H9 (cell line): Measurements from ENCODE around the gene SRC. TPM values are rescaled to one million over a fixed set of nuclear protein-coding genes. Genes with fewer than 3 reads are reported as not detected.

Experiments
- DNase-seq: peaks from one replicate; pipeline ENCODE4 v3.0.0-alpha.2; 2017
- H2AFZ ChIP-seq: one replicate; pipeline ENCODE4 v1.6.1; 2013; ENCODE audit warnings: mild to moderate bottlenecking, low read length, control low read depth, moderate library complexity
- H2AK5ac ChIP-seq: 2 replicates; pipeline ENCODE4 v1.6.1; 2013; ENCODE audit warnings: low read length, control low read depth, mixed read lengths; ENCODE audit not compliant: insufficient read length
- H2BK120ac ChIP-seq: one replicate; pipeline ENCODE4 v1.6.1; 2013; ENCODE audit warnings: low read depth, mild to moderate bottlenecking, low read length, control low read depth, inconsistent platforms; ENCODE audit not compliant: poor library complexity, severe bottlenecking
- H2BK12ac ChIP-seq: 2 replicates; pipeline ENCODE4 v1.6.1; 2013; ENCODE audit warnings: low read length, control low read depth, mixed read lengths, low read depth; ENCODE audit not compliant: insufficient read length
- H2BK15ac ChIP-seq: 2 replicates; pipeline ENCODE4 v1.6.1; 2013; ENCODE audit warnings: low read depth, low read length, control low read depth
- H2BK20ac ChIP-seq: one replicate; pipeline ENCODE4 v1.6.1; 2013; ENCODE audit warnings: low read depth, mild to moderate bottlenecking, low read length, control low read depth, inconsistent platforms; ENCODE audit not compliant: poor library complexity, severe bottlenecking
- H2BK5ac ChIP-seq: 2 replicates; pipeline ENCODE4 v1.6.1; 2013; ENCODE audit warnings: low read length, control low read depth, mixed read lengths; ENCODE audit not compliant: insufficient read length
- H3K14ac ChIP-seq: 2 replicates; pipeline ENCODE4 v1.6.1; 2013; ENCODE audit warnings: low read length, control low read depth; ENCODE audit not compliant: insufficient read depth
- H3K18ac ChIP-seq: 2 replicates; pipeline ENCODE4 v1.6.1; 2013; ENCODE audit warnings: low read depth, mild to moderate bottlenecking, mixed read lengths, low read length, control low read depth; ENCODE audit not compliant: insufficient read length
- H3K23ac ChIP-seq: 2 replicates; pipeline ENCODE4 v1.6.1; 2013; ENCODE audit warnings: low read length, control low read depth, mixed read lengths, low read depth; ENCODE audit not compliant: insufficient read length
- H3K23me2 ChIP-seq: 2 replicates; pipeline ENCODE4 v1.6.1; 2013; ENCODE audit warnings: low read depth, mild to moderate bottlenecking, mixed read lengths, low read length, control low read depth; ENCODE audit not compliant: insufficient read length, poor library complexity, severe bottlenecking
- H3K27ac ChIP-seq: 2 replicates; pipeline ENCODE4 v1.5.1; 2013; ENCODE audit warnings: low read length, control low read depth, mixed read lengths, low read depth; ENCODE audit not compliant: insufficient read length
- H3K27me3 ChIP-seq: 2 replicates; pipeline ENCODE4 v1.6.1; 2013; ENCODE audit warnings: low read length, control low read depth, inconsistent platforms; ENCODE audit not compliant: insufficient read depth
- H3K4ac ChIP-seq: 2 replicates; pipeline ENCODE4 v1.6.1; 2013; ENCODE audit warnings: low read depth, mild to moderate bottlenecking, control low read depth, inconsistent platforms, low read length, moderate library complexity
- H3K4me1 ChIP-seq: 2 replicates; pipeline ENCODE4 v1.6.1; 2013; ENCODE audit warnings: low read length, control low read depth, inconsistent platforms; ENCODE audit not compliant: insufficient read depth
- H3K4me2 ChIP-seq: 2 replicates; pipeline ENCODE4 v1.6.1; 2013; ENCODE audit warnings: low read length, control low read depth, mixed read lengths; ENCODE audit not compliant: insufficient read length, insufficient read depth
- H3K56ac ChIP-seq: 2 replicates; pipeline ENCODE4 v1.6.1; 2013; ENCODE audit warnings: low read depth, mild to moderate bottlenecking, mixed read lengths, low read length, control low read depth; ENCODE audit not compliant: insufficient read length
- H3K79me1 ChIP-seq: 2 replicates; pipeline ENCODE4 v1.6.1; 2013; ENCODE audit warnings: low read depth, mild to moderate bottlenecking, moderate library complexity, low read length, control low read depth, inconsistent platforms; ENCODE audit not compliant: insufficient read depth, poor library complexity, severe bottlenecking
- H3K79me2 ChIP-seq: 2 replicates; pipeline ENCODE4 v1.6.1; 2013; ENCODE audit warnings: low read length, control low read depth, inconsistent platforms; ENCODE audit not compliant: insufficient read depth
- H3K9ac ChIP-seq: 2 replicates; pipeline ENCODE4 v1.6.1; 2013; ENCODE audit warnings: low read length, control low read depth, mixed read lengths; ENCODE audit not compliant: insufficient read length; ENCODE audit errors: extremely low read depth
- H3K9me3 ChIP-seq: one replicate; pipeline ENCODE4 v1.6.1; 2013; ENCODE audit warnings: low read depth, low read length, inconsistent platforms; ENCODE audit not compliant: control insufficient read depth
- H3T11ph ChIP-seq: one replicate; pipeline ENCODE4 v1.6.1; 2013; ENCODE audit warnings: mild to moderate bottlenecking, low read length, control low read depth, inconsistent platforms
- H4K20me1 ChIP-seq: one replicate; pipeline ENCODE4 v1.6.1; 2013; ENCODE audit not compliant: control insufficient read depth, insufficient read length, insufficient read depth
- H4K5ac ChIP-seq: 2 replicates; pipeline ENCODE4 v1.6.1; 2013; ENCODE audit warnings: low read depth, mild to moderate bottlenecking, mixed read lengths, low read length, control low read depth; ENCODE audit not compliant: insufficient read length
- H4K8ac ChIP-seq: replicated peaks from 2 replicates; pipeline ENCODE4 v1.6.1; 2013; ENCODE audit warnings: low read length, control low read depth, mixed read lengths, low read depth; ENCODE audit not compliant: insufficient read length
- H4K91ac ChIP-seq: 2 replicates; pipeline ENCODE4 v1.6.1; 2013; ENCODE audit warnings: low read depth, mild to moderate bottlenecking, moderate library complexity, mixed read lengths, low read length, control low read depth; ENCODE audit not compliant: insufficient read length
- H3K27ac Mint-ChIP-seq, 3 experiments: 2 replicates in 2 of 3; 3 replicates in 1 of 3; pipeline ENCODE4 v1.8.0; 2020 to 2021; ENCODE audit warnings: mixed read lengths in 3 of 3, mild to moderate bottlenecking in 1 of 3, moderate library complexity in 1 of 3
- H3K27me3 Mint-ChIP-seq: 2 replicates; pipeline ENCODE4 v1.8.0; 2021; ENCODE audit warnings: low read depth, mild to moderate bottlenecking, moderate library complexity, mixed read lengths
- H3K36me3 Mint-ChIP-seq, 3 experiments: 2 replicates in 2 of 3; 3 replicates in 1 of 3; pipeline ENCODE4 v1.8.0; 2020 to 2021; ENCODE audit warnings: low read depth in 3 of 3, mixed read lengths in 3 of 3; ENCODE audit not compliant: insufficient read depth in 1 of 3
- H3K4me1 Mint-ChIP-seq, 2 experiments: 2 replicates each; pipeline ENCODE4 v1.8.0; 2020; ENCODE audit warnings: mixed read lengths in 2 of 2
- H3K4me3 Mint-ChIP-seq, 2 experiments: 2 replicates in 1 of 2; 3 replicates in 1 of 2; pipeline ENCODE4 v1.8.0; 2020 to 2021; ENCODE audit warnings: mild to moderate bottlenecking in 2 of 2, mixed read lengths in 2 of 2, moderate library complexity in 1 of 2
- H3K9me3 Mint-ChIP-seq, 2 experiments: 2 replicates in 1 of 2; 3 replicates in 1 of 2; pipeline ENCODE4 v1.8.0; 2020; ENCODE audit warnings: mild to moderate bottlenecking in 2 of 2, mixed read lengths in 2 of 2, moderate library complexity in 1 of 2
- WGBS: extraction: QIAGEN DNeasy Blood & Tissue Kit; methylation state at CpG from one replicate; pipeline ENCODE4 v1.1.7; 2013; ENCODE audit warnings: missing lambda C conversion rate, low lambda C conversion rate, mixed read lengths; ENCODE audit not compliant: insufficient read length; ENCODE audit errors: extremely low coverage; 5-methylcytosine and 5-hydroxymethylcytosine counted together
- total RNA-seq: library from RNA; stranded (reverse); gene quantifications from 2 replicates; pipeline ENCODE4 v1.2.1, GENCODE V29; 2021
- TF ChIP-seq, protein P1 (sequence below): fragments of 200-600 bp; sonication (generic); conservative IDR thresholded peaks from 3 replicates; pipeline ENCODE4 v1.8.0; 2021; ENCODE audit warnings: antibody characterized with exemption, mild to moderate bottlenecking

Gene SRC
- total RNA-seq, 1 experiment from 2014 or later = 44.5 TPM

DNA sequence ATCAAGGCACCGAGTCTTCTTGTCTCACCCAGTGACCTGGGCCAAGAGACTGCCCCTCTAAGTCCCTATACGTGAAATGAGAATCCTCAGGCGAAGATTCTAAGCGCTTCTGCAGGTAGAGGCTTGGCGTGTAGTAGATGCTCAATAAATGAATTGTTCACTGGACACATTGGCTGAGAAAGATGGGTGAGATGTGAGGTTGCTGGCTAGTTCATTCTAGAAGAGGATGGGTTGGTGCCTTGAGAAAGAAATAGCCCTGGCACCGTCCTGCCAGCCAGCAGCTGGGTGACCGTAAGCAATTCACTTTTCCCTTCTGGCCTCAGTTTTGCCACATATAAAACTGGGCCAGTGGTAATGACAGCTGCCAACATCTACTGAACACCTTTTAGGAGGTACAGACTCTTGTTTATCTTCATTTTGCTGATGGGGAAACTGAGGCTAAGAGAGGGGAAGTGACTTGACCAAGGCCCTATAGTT is 1.4 kb downstream of the SRC start:
- Mint-ChIP-seq H3K36me3 (peaks cover 2 to 24% (median 9%) of the 10 kb centered on the region in 3 experiments; a peak in 5 of 7 replicates), H3K9me3 (no peaks in the 10 kb centered on the region; a peak in 1 of 5 replicates), H3K27ac (no peak overlapping the region), H3K4me3 (peak overlapping the region; percentile 61 to 75), H3K4me1 (peaks cover 26 to 35% of the 10 kb centered on the region in 2 experiments), H3K27me3 (no peaks in the 10 kb centered on the region)
- H3K79me2 ChIP-seq = peaks cover 2% of the 10 kb centered on the region; the same call in 1 of the 2 replicates
- no peak overlapping the region for H2BK120ac ChIP-seq
- H4K91ac ChIP-seq = no peak overlapping the region
- no peak overlapping the region for H2BK5ac ChIP-seq
- TF ChIP-seq, protein P1, sequence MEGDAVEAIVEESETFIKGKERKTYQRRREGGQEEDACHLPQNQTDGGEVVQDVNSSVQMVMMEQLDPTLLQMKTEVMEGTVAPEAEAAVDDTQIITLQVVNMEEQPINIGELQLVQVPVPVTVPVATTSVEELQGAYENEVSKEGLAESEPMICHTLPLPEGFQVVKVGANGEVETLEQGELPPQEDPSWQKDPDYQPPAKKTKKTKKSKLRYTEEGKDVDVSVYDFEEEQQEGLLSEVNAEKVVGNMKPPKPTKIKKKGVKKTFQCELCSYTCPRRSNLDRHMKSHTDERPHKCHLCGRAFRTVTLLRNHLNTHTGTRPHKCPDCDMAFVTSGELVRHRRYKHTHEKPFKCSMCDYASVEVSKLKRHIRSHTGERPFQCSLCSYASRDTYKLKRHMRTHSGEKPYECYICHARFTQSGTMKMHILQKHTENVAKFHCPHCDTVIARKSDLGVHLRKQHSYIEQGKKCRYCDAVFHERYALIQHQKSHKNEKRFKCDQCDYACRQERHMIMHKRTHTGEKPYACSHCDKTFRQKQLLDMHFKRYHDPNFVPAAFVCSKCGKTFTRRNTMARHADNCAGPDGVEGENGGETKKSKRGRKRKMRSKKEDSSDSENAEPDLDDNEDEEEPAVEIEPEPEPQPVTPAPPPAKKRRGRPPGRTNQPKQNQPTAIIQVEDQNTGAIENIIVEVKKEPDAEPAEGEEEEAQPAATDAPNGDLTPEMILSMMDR = no peak
- no peak overlapping the region for H3K4me2 ChIP-seq
- H3K9ac ChIP-seq = no peak overlapping the region
- peaks cover 2% of the 10 kb centered on the region; the same call in 1 of the 2 replicates for H3K4me1 ChIP-seq
- no peak overlapping the region for H2BK15ac ChIP-seq
- H3K23me2 ChIP-seq = peaks cover 4% of the 10 kb centered on the region
- H2AK5ac ChIP-seq = no peak overlapping the region
- no peak overlapping the region for H4K5ac ChIP-seq
- H3K9me3 ChIP-seq = no peaks in the 10 kb centered on the region
- no peaks in the 10 kb centered on the region for H3K27me3 ChIP-seq
- no CpG with 5 or more reads among the region's 7 CpGs for WGBS
- no peak overlapping the region for H2AFZ ChIP-seq
- no peak overlapping the region for H2BK20ac ChIP-seq
- no peaks in the 10 kb centered on the region for H3K79me1 ChIP-seq
- no peak overlapping the region for H4K8ac ChIP-seq
- H4K20me1 ChIP-seq = no peaks in the 10 kb centered on the region
- H3K23ac ChIP-seq = no peak overlapping the region
- no peak for DNase-seq
- H3K18ac ChIP-seq = no peak overlapping the region
- H3K14ac ChIP-seq = no peak overlapping the region
- no peak overlapping the region for H3K56ac ChIP-seq
- no peak overlapping the region for H2BK12ac ChIP-seq
- no peak overlapping the region for H3K4ac ChIP-seq
- no peak overlapping the region for H3T11ph ChIP-seq
- H3K27ac ChIP-seq = no peak overlapping the region
